Posterior cingulate gyrus (tissue), 11 donors: ENCODE measurements around the gene HSF2BP.
"Not testable (repeated sequence)": the region's sequence is repeated elsewhere in the genome, so short reads cannot be mapped to it uniquely, and the experiment has no call there.

Experiments
- DNase-seq, 10 donors: peaks; one replicate each; pipeline versions ENCODE4 v3.0.0 to v3.0.0-alpha.2; 2020 to 2021; ENCODE audit warnings: mixed read lengths in 3 of 10
- intact Hi-C: fragments of 100-400 bp; cut with DNase I; formaldehyde crosslinking; loops from one replicate; pipeline ENCODE4 v1.15.1; 2023

The HSF2BP gene

GRCh38 chr21:43574741-43575472 is 84.4 kb downstream of the HSF2BP start:
- intact Hi-C loops, result no loop called here
- peak in 9 of 10 donors; percentile 14 to 90 (median 36) for DNase-seq

- intact Hi-C loops, result no loop called here
- no peak for DNase-seq
Measured at GRCh38 chr21:43573921-43574320, 85.4 kb downstream of the HSF2BP start.

GRCh38 chr21:43572446-43572845 is 86.8 kb downstream of the HSF2BP start:
- no peak for DNase-seq
- intact Hi-C loops, result no loop called here

GRCh38 chr21:43571976-43572375 is 87.3 kb downstream of the HSF2BP start:
- intact Hi-C loops, result no loop called here
- DNase-seq, result no peak

GRCh38 chr21:43570195-43570594 is 89.1 kb downstream of the HSF2BP start:
- DNase-seq, intact Hi-C loops: not testable (repeated sequence)

- intact Hi-C loops, DNase-seq: not testable (repeated sequence)
Measured at GRCh38 chr21:43562451-43562850, 96.8 kb downstream of the HSF2BP start.

- intact Hi-C loops, DNase-seq: not testable (repeated sequence)
Measured at GRCh38 chr21:43540561-43540960, 118.7 kb downstream of the HSF2BP start.

- DNase-seq, intact Hi-C loops: not testable (repeated sequence)
Measured at GRCh38 chr21:43522495-43523131, 136.7 kb downstream of the HSF2BP start.

GRCh38 chr21:43517701-43518100 is 141.6 kb downstream of the HSF2BP start:
- intact Hi-C loops, DNase-seq: not testable (repeated sequence)

- DNase-seq, intact Hi-C loops: not testable (repeated sequence)
Measured at GRCh38 chr21:43516860-43517627, 142.2 kb downstream of the HSF2BP start.

GRCh38 chr21:43516295-43516847 is 142.9 kb downstream of the HSF2BP start:
- intact Hi-C loops, DNase-seq: not testable (repeated sequence)

GRCh38 chr21:43514834-43515233 is 144.5 kb downstream of the HSF2BP start:
- intact Hi-C loops, result not testable (repeated sequence)

GRCh38 chr21:43513023-43513422 is 146.3 kb downstream of the HSF2BP start:
- DNase-seq, intact Hi-C loops: not testable (repeated sequence)

More at GRCh38 chr21:43514834-43515233, 144.5 kb downstream of the HSF2BP start:
- not testable (repeated sequence) for DNase-seq

GRCh38 chr21:43511209-43511608 is 148.1 kb downstream of the HSF2BP start:
- DNase-seq, intact Hi-C loops: not testable (repeated sequence)

- DNase-seq, intact Hi-C loops: not testable (repeated sequence)
Measured at GRCh38 chr21:43510669-43511068, 148.6 kb downstream of the HSF2BP start.

GRCh38 chr21:43503892-43504291 is 155.4 kb downstream of the HSF2BP start:
- DNase-seq, intact Hi-C loops: not testable (repeated sequence)

GRCh38 chr21:43503075-43503750 is 156.1 kb downstream of the HSF2BP start:
- DNase-seq, intact Hi-C loops: not testable (repeated sequence)

- intact Hi-C loops, result not testable (repeated sequence)
Measured at GRCh38 chr21:43502407-43503071, 156.7 kb downstream of the HSF2BP start.

GRCh38 chr21:43498924-43499323 is 160.4 kb downstream of the HSF2BP start:
- intact Hi-C loops, DNase-seq: not testable (repeated sequence)

More at GRCh38 chr21:43502407-43503071, 156.7 kb downstream of the HSF2BP start:
- DNase-seq, result not testable (repeated sequence)
